Endothelial cell of umbilical vein (primary cell): ENCODE data around the gene MORC1. TPM values are rescaled to one million over a fixed set of nuclear protein-coding genes. Genes with fewer than 3 reads are reported as not detected.

ENCODE experiments used
- BruUV-seq: library from RNA; stranded (reverse); fragments of 400-500 nt; replicated peaks from 2 replicates; lab custom pipeline; 2021; lab: Mats Ljungman, UMichigan
- CTCF ChIA-PET: fragments of 300-600, 350-600 bp; sonication (Branson Sonifier 250); formaldehyde crosslinking; loops from one replicate; lab custom pipeline; 2021; ENCODE audit warnings: antibody characterized with exemption, inconsistent platforms; lab: Charles Lee
- POLR2A ChIA-PET: fragments of 300-600, 350-600 bp; sonication (Branson Sonifier 250); formaldehyde crosslinking; loops from one replicate; lab custom pipeline; 2021; ENCODE audit warnings: antibody characterized with exemption, inconsistent platforms; lab: Charles Lee
- DNase-seq: peaks from one replicate; pipeline ENCODE4 v3.0.0-alpha.2; 2011; ENCODE audit warnings: low read depth, low spot score
- FAIRE-seq: peaks from 2 replicates; lab custom pipeline; 2011; peaks lifted over from hg19 to GRCh38; lab: Jason Lieb, UNC
- H2AFZ ChIP-seq: 2 replicates; pipeline ENCODE4 v1.6.0; 2012; ENCODE audit warnings: low read depth, low read length, control low read depth, inconsistent platforms
- H3K27ac ChIP-seq: 2 replicates; pipeline ENCODE4 v1.5.1; 2011; ENCODE audit warnings: low read depth, mild to moderate bottlenecking, control low read depth, low read length, moderate library complexity; ENCODE audit not compliant: insufficient read depth
- H3K27me3 ChIP-seq, 2 experiments: 2 replicates each; pipeline versions ENCODE4 v1.6.0 to v1.6.1; 2011; ENCODE audit warnings: low read length in 2 of 2, mixed read lengths in 1 of 2; ENCODE audit not compliant: control insufficient read depth in 2 of 2, insufficient read depth in 2 of 2
- H3K36me3 ChIP-seq, 2 experiments: 2 replicates in 1 of 2; 3 replicates in 1 of 2; pipeline ENCODE4 v1.5.1; 2011; ENCODE audit warnings: low read length in 2 of 2, mild to moderate bottlenecking in 1 of 2, moderate library complexity in 1 of 2; ENCODE audit not compliant: control insufficient read depth in 2 of 2, insufficient read depth in 2 of 2; ENCODE audit errors: extremely low read depth in 1 of 2
- H3K4me1 ChIP-seq: 3 replicates; pipeline ENCODE4 v1.5.1; 2011; ENCODE audit warnings: mild to moderate bottlenecking, low read length; ENCODE audit not compliant: control insufficient read depth, insufficient read depth; ENCODE audit errors: extremely low read depth
- H3K4me2 ChIP-seq: 2 replicates; pipeline ENCODE4 v1.6.1; 2011; ENCODE audit warnings: low read length, control low read depth, mixed read lengths; ENCODE audit not compliant: insufficient read depth
- H3K4me3 ChIP-seq, 3 experiments: fragments of 200-600 bp in 1 of 3; sonication (generic), shearing (Covaris generic) in 1 of 3; replicated peaks in 1 of 3; 2 replicates each; pipeline ENCODE4 v1.5.1; 2011 to 2016; ENCODE audit warnings: control low read depth in 3 of 3, low read length in 3 of 3, mild to moderate bottlenecking in 2 of 3, inconsistent platforms in 1 of 3, low read depth in 1 of 3, moderate library complexity in 1 of 3; ENCODE audit not compliant: insufficient read depth in 1 of 3
- H3K79me2 ChIP-seq: 2 replicates; pipeline ENCODE4 v1.6.0; 2012; ENCODE audit warnings: low read length, inconsistent platforms; ENCODE audit not compliant: control insufficient read depth, insufficient read depth
- H3K9ac ChIP-seq: replicated peaks from 2 replicates; pipeline ENCODE3; 2011; ENCODE audit warnings: low read length, control low read depth; ENCODE audit not compliant: insufficient read depth; ENCODE audit errors: extremely low read depth
- H3K9me1 ChIP-seq: replicated peaks from 3 replicates; pipeline ENCODE4 v1.6.0; 2011; ENCODE audit warnings: mild to moderate bottlenecking, low read length; ENCODE audit not compliant: control insufficient read depth, insufficient read depth; ENCODE audit errors: extremely low read depth
- H3K9me3 ChIP-seq: replicated peaks from 2 replicates; pipeline ENCODE4 v1.5.1; 2012; ENCODE audit warnings: low read length, inconsistent platforms; ENCODE audit not compliant: control insufficient read depth, insufficient read depth
- H4K20me1 ChIP-seq: replicated peaks from 2 replicates; pipeline ENCODE3; 2011; ENCODE audit warnings: mild to moderate bottlenecking, low read length; ENCODE audit not compliant: control insufficient read depth, insufficient read depth; ENCODE audit errors: extremely low read depth
- CTCF ChIP-seq, 2 donors: IDR thresholded peaks; 1 replicate in 1 of 2; 2 replicates in 1 of 2; pipeline ENCODE4 v1.5.1; 2011; ENCODE audit warnings: low read length in 2 of 2, mild to moderate bottlenecking in 2 of 2, moderate library complexity in 2 of 2, control low read depth in 1 of 2, inconsistent platforms in 1 of 2, low read depth in 1 of 2; ENCODE audit not compliant: insufficient read depth in 1 of 2; ENCODE audit errors: extremely low read depth in 1 of 2
- EZH2 ChIP-seq: IDR thresholded peaks from 2 replicates; pipeline ENCODE4 v1.6.1; 2012; ENCODE audit warnings: borderline replicate concordance, low read depth, mild to moderate bottlenecking, moderate library complexity, low read length, inconsistent platforms; ENCODE audit not compliant: severe bottlenecking
- FOS ChIP-seq: IDR thresholded peaks from 2 replicates; pipeline ENCODE4 v1.6.1; 2011; ENCODE audit warnings: mild to moderate bottlenecking, low read length, moderate library complexity, borderline replicate concordance; ENCODE audit not compliant: insufficient read depth
- GATA2 ChIP-seq: IDR thresholded peaks from 2 replicates; pipeline ENCODE4 v1.7.0; 2011; ENCODE audit warnings: low read depth, mild to moderate bottlenecking, moderate library complexity, mixed read lengths, low read length; ENCODE audit not compliant: insufficient read length, insufficient read depth
- JUN ChIP-seq: IDR thresholded peaks from 2 replicates; pipeline ENCODE4 v1.6.1; 2011; ENCODE audit warnings: borderline replicate concordance, low read depth; ENCODE audit not compliant: insufficient read length, insufficient read depth
- MAX ChIP-seq: IDR thresholded peaks from 2 replicates; pipeline ENCODE4 v1.6.1; 2011; ENCODE audit not compliant: insufficient read depth, insufficient read length
- MYC ChIP-seq: IDR thresholded peaks from one replicate; pipeline ENCODE4 v1.6.1; 2011; ENCODE audit warnings: mild to moderate bottlenecking, low read depth, low read length
- POLR2A ChIP-seq: IDR thresholded peaks from 2 replicates; pipeline ENCODE4 v1.6.1; 2012; ENCODE audit warnings: low read depth, mild to moderate bottlenecking, control low read depth, low read length
- POLR2AphosphoS5 ChIP-seq: IDR thresholded peaks from 2 replicates; pipeline ENCODE4 v1.6.1; 2012; ENCODE audit warnings: low read depth, mild to moderate bottlenecking, control low read depth, low read length, moderate library complexity; ENCODE audit not compliant: insufficient read depth
- dilution Hi-C: fragments of 300-500 bp; cut with MboI; formaldehyde crosslinking; loops from one replicate; pipeline ENCODE4 v1.15.0; 2019; ENCODE audit warnings: low sequenced_read_pairs; ENCODE audit not compliant: extremely low pct_ligation_motif_present
- intact Hi-C: fragments of 100-400 bp; cut with micrococcal nuclease; formaldehyde crosslinking; loops from one replicate; pipeline ENCODE4 v1.10.0; 2022
- polyA plus RNA-seq, 4 experiments: library from polyadenylated mRNA; depleted of rRNA in 3 of 4; stranded (reverse) in 3 of 4; unstranded in 1 of 4; fragments of >200 nt; gene quantifications; 2 replicates each; pipeline versions ENCODE4 v1.2.1 to v1.2.3, GENCODE V29; 2011 to 2012; ENCODE audit warnings: missing spikeins in 1 of 4
- total RNA-seq: library from RNA; stranded (reverse); gene quantifications from 2 replicates; pipeline ENCODE4 v1.2.3, GENCODE V29; 2021

The MORC1 gene
- total and polyA plus RNA-seq, 2 donors (not counting 3 experiments of a cell fraction or from before 2014, with no cell fraction given): not detected

GRCh38 chr3:109132801-109133473 lies 15.0 kb upstream of the MORC1 start:
- intact Hi-C loops: no loop called here
- H3K9me3 ChIP-seq: peaks cover 1% of the 10 kb centered on the region
- no peaks in the 10 kb centered on the region for H3K79me2 ChIP-seq
- H3K9ac ChIP-seq: no peak overlapping the region
- no peaks in the 10 kb centered on the region for H3K4me1 ChIP-seq
- H3K9me1 ChIP-seq: no peaks in the 10 kb centered on the region
- H3K27me3 ChIP-seq: no peaks in the 10 kb centered on the region
- no peaks in the 10 kb centered on the region for H4K20me1 ChIP-seq
- no peak overlapping the region for H2AFZ ChIP-seq
- no peak overlapping the region for H3K4me2 ChIP-seq
- H3K27ac ChIP-seq: no peak overlapping the region
- no peak for TF ChIP-seq MYC
- TF ChIP-seq POLR2A: no peak
- TF ChIP-seq EZH2: no peak
- no peak for TF ChIP-seq GATA2
- TF ChIP-seq CTCF (IDR thresholded peaks at IDR 0.05; ENCODE audit: extremely low read depth in 1 of 2, insufficient read depth in 1 of 2, low read depth in 1 of 2, low read length in 2 of 2): no peak
- TF ChIP-seq JUN: no peak
- no peak for TF ChIP-seq MAX
- TF ChIP-seq POLR2AphosphoS5: no peak
- no peak for TF ChIP-seq FOS
- no TSS peak for BruUV-seq
- FAIRE-seq (no peak), DNase-seq (no peak)
- POLR2A ChIA-PET: no interaction called here
- no peak overlapping the region for H3K4me3 ChIP-seq
- dilution Hi-C loops: no loop called here
- no peaks in the 10 kb centered on the region for H3K36me3 ChIP-seq
- CTCF ChIA-PET: no interaction called here
